GOT3 (cell line): ENCODE measurements around the gene KCNJ11.

ENCODE experiments used
- DNase-seq: peaks from one replicate; lab custom pipeline; 2025; ENCODE audit warnings: mixed read lengths; lab: John Stamatoyannopoulos, UW

KCNJ11 gene

GRCh38 chr11:17408641-17409040 lies 20.2 kb upstream of the KCNJ11 start:
- no peak for DNase-seq

- no peak for DNase-seq
Observed at GRCh38 chr11:17408026-17408425, 19.6 kb upstream of the KCNJ11 start.

GRCh38 chr11:17407575-17407974 lies 19.1 kb upstream of the KCNJ11 start:
- no peak for DNase-seq

- no peak for DNase-seq
Observed at GRCh38 chr11:17406818-17407149, 18.3 kb upstream of the KCNJ11 start.

GRCh38 chr11:17406082-17406817 lies 17.8 kb upstream of the KCNJ11 start:
- no peak for DNase-seq

- DNase-seq, result no peak
Observed at GRCh38 chr11:17405232-17406005, 17.0 kb upstream of the KCNJ11 start.

GRCh38 chr11:17403980-17404759 lies 15.7 kb upstream of the KCNJ11 start:
- DNase-seq, result no peak

GRCh38 chr11:17402486-17402885 lies 14.0 kb upstream of the KCNJ11 start:
- no peak for DNase-seq

GRCh38 chr11:17401841-17402240 lies 13.4 kb upstream of the KCNJ11 start:
- DNase-seq, result no peak

GRCh38 chr11:17401316-17401715 lies 12.9 kb upstream of the KCNJ11 start:
- no peak for DNase-seq

GRCh38 chr11:17400048-17400775 lies 11.8 kb upstream of the KCNJ11 start:
- DNase-seq, result no peak

- no peak for DNase-seq
Observed at GRCh38 chr11:17399236-17399635, 10.8 kb upstream of the KCNJ11 start.

GRCh38 chr11:17397311-17398002 lies 9.0 kb upstream of the KCNJ11 start:
- no peak for DNase-seq

GRCh38 chr11:17396598-17397310 lies 8.3 kb upstream of the KCNJ11 start:
- DNase-seq, result no peak

GRCh38 chr11:17395978-17396377 lies 7.5 kb upstream of the KCNJ11 start:
- no peak for DNase-seq

GRCh38 chr11:17395554-17395961 lies 7.1 kb upstream of the KCNJ11 start:
- DNase-seq, result no peak

- DNase-seq, result no peak
Observed at GRCh38 chr11:17394743-17395390, 6.4 kb upstream of the KCNJ11 start.

GRCh38 chr11:17393472-17393871 lies 5.0 kb upstream of the KCNJ11 start:
- no peak for DNase-seq

- no peak for DNase-seq
Observed at GRCh38 chr11:17392872-17393271, 4.4 kb upstream of the KCNJ11 start.
